Gastrocnemius medialis (tissue), 4 donors: ENCODE data around the gene RPP25.

Experiments used
- POLR2A ChIP-seq, 2 donors: fragments of 450-650 bp; IDR thresholded peaks; one replicate each; pipeline ENCODE4 v1.6.1; 2017; ENCODE audit warnings: antibody characterized with exemption in 2 of 2, mild to moderate bottlenecking in 2 of 2, moderate library complexity in 2 of 2
- TF ChIP-seq, protein P1 (sequence below), 5 experiments: fragments of 450-650 bp in 3 of 5; fragments of 200-600 bp in 2 of 5; sonication (generic) in 2 of 5; IDR thresholded peaks in 4 of 5; conservative IDR thresholded peaks in 1 of 5; 1 replicate in 4 of 5; 2 replicates in 1 of 5; pipeline ENCODE4 v1.5.1; 2016 to 2019; ENCODE audit warnings: antibody characterized with exemption in 5 of 5, mild to moderate bottlenecking in 3 of 5, moderate library complexity in 3 of 5

DNA sequence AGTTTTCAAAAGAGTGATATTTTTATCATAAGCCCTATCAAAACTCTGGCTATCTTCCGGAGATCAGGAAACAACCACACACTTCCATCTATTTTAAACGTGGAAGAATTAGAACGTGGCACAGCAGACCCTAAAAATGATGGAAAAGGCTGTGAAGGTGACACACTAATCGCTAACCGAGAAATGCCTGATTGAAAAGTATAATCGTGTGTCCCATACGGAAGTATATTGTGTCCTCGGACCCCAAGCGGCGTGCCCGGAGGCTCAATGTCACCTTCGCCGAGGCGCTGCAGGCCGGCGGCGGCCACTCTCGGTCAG lies 19.3 kb downstream of the RPP25 start:
- TF ChIP-seq, protein P1, sequence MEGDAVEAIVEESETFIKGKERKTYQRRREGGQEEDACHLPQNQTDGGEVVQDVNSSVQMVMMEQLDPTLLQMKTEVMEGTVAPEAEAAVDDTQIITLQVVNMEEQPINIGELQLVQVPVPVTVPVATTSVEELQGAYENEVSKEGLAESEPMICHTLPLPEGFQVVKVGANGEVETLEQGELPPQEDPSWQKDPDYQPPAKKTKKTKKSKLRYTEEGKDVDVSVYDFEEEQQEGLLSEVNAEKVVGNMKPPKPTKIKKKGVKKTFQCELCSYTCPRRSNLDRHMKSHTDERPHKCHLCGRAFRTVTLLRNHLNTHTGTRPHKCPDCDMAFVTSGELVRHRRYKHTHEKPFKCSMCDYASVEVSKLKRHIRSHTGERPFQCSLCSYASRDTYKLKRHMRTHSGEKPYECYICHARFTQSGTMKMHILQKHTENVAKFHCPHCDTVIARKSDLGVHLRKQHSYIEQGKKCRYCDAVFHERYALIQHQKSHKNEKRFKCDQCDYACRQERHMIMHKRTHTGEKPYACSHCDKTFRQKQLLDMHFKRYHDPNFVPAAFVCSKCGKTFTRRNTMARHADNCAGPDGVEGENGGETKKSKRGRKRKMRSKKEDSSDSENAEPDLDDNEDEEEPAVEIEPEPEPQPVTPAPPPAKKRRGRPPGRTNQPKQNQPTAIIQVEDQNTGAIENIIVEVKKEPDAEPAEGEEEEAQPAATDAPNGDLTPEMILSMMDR (IDR thresholded peaks at IDR 0.05 in 4 of 5, conservative IDR thresholded peaks at IDR 0.05 in 1 of 5) = no peak
- no peak for TF ChIP-seq POLR2A (IDR thresholded peaks at IDR 0.05)
